Right atrium auricular region (tissue), 2 donors: ENCODE results near the gene SLC39A7. TPM values are rescaled to one million over a fixed set of nuclear protein-coding genes. Genes with fewer than 3 reads are reported as not detected.
A peak's percentile ranks its signal among the peaks of the same experiment; 100 is the strongest.

ENCODE experiments used
- DNase-seq: peaks from one replicate; pipeline ENCODE4 v3.0.0-alpha.2; 2019; ENCODE audit warnings: low spot score
- H3K27ac ChIP-seq, 2 donors: fragments of 200-600 bp; sonication (generic); 1 replicate in 1 of 2; 2 replicates in 1 of 2; pipeline ENCODE4 v1.5.1; 2016 to 2019
- H3K27me3 ChIP-seq, 2 donors: fragments of 200-600 bp; sonication (generic); one replicate each; pipeline versions ENCODE4 v1.5.1 to v1.6.0; 2017 to 2019
- H3K36me3 ChIP-seq: fragments of 200-600 bp; sonication (generic); one replicate; pipeline ENCODE4 v1.5.1; 2016
- H3K4me1 ChIP-seq, 2 donors: fragments of 200-600 bp; sonication (generic); one replicate each; pipeline versions ENCODE4 v1.5.1 to v1.6.0; 2017 to 2019
- H3K4me3 ChIP-seq, 2 donors: fragments of 200-600 bp; sonication (generic); 1 replicate in 1 of 2; 2 replicates in 1 of 2; pipeline ENCODE4 v1.5.1; 2017 to 2019; ENCODE audit warnings: mild to moderate bottlenecking in 1 of 2, moderate library complexity in 1 of 2
- H3K9me3 ChIP-seq, 2 donors: fragments of 200-600 bp; sonication (generic); one replicate each; pipeline ENCODE4 v1.5.1; 2019
- total RNA-seq, 2 donors: library from RNA; depleted of rRNA; stranded (reverse); fragments of >200 nt; gene quantifications; one replicate each; pipeline ENCODE4 v1.1.0, GENCODE V29; 2016
- TF ChIP-seq, protein P1 (sequence below), 2 donors: fragments of 200-600 bp; sonication (generic); IDR thresholded peaks; one replicate each; pipeline ENCODE4 v1.5.1; 2019; ENCODE audit warnings: antibody characterized with exemption in 2 of 2

SLC39A7 gene, protein sequence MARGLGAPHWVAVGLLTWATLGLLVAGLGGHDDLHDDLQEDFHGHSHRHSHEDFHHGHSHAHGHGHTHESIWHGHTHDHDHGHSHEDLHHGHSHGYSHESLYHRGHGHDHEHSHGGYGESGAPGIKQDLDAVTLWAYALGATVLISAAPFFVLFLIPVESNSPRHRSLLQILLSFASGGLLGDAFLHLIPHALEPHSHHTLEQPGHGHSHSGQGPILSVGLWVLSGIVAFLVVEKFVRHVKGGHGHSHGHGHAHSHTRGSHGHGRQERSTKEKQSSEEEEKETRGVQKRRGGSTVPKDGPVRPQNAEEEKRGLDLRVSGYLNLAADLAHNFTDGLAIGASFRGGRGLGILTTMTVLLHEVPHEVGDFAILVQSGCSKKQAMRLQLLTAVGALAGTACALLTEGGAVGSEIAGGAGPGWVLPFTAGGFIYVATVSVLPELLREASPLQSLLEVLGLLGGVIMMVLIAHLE
- total RNA-seq, result 10 to 100 TPM; 67.0 to 70.0 TPM

DNA sequence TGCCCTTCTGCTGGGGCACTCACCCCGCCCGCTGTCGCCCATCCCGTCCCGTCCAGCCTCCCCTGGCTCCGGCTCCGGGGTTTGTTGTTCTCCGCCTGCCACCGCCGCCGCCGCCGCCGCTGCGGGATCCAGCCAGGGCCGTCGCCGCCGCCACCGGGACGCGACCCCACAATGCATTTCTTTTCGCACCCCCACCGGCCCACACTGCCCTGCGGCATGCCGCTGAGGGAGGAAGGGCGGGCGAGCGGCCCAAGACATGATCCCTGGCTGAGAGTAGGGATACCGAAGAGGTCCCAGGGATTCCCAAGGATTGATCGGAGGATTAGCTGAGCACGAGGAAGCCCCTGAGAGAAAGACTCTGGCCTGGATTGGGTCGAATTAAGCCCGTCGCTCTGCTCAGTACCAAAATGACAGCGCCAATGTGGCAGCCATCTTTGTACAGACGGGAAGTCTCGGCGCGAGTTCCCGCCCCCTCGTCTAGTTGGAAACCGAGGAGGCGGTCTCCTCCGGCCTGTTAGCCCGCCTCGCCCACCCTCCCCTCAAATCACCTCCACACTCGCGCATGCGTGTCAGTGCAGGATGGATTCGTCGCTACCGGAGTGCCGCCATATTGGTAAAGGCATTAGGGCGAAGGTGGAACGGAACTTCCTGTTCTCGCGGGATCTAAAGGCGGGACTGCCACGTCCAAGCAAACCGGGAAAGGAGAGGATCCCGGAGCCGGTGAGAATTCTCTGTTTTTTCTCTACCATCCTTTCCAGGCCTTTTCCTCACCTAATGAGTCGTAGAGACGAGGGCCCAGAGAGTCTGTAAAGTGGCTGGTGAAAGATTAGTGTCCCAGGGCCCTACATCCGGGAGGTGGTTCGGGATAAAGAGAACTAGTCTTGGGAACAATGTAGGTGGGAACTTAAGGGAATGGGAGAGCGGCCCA is at the start of gene SLC39A7, which contains the start of gene RXRB:
TSS of gene SLC39A7 (plus strand) at position 649 of the 928 bp plus-strand sequence. CDS start 379 bp downstream, outside the sequence.
TSS of gene RXRB (minus strand) at position 447 of the 928 bp plus-strand sequence. CDS start at position 258, 189 bp downstream.
- peaks cover 44% of the 10 kb centered on the region for H3K36me3 ChIP-seq
- H3K4me3 ChIP-seq, result peak within 1 kb of the TSS; percentile 58 to 74
- TF ChIP-seq, protein P1, sequence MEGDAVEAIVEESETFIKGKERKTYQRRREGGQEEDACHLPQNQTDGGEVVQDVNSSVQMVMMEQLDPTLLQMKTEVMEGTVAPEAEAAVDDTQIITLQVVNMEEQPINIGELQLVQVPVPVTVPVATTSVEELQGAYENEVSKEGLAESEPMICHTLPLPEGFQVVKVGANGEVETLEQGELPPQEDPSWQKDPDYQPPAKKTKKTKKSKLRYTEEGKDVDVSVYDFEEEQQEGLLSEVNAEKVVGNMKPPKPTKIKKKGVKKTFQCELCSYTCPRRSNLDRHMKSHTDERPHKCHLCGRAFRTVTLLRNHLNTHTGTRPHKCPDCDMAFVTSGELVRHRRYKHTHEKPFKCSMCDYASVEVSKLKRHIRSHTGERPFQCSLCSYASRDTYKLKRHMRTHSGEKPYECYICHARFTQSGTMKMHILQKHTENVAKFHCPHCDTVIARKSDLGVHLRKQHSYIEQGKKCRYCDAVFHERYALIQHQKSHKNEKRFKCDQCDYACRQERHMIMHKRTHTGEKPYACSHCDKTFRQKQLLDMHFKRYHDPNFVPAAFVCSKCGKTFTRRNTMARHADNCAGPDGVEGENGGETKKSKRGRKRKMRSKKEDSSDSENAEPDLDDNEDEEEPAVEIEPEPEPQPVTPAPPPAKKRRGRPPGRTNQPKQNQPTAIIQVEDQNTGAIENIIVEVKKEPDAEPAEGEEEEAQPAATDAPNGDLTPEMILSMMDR (IDR thresholded peaks at IDR 0.05), result no peak
- H3K27ac ChIP-seq, result peak within 1 kb of the TSS; percentile 94 to 95
- no peaks in the 10 kb centered on the region for H3K9me3 ChIP-seq
- DNase-seq, result peak; percentile 100
- H3K4me1 ChIP-seq, result peaks cover 0 to 67% of the 10 kb centered on the region in 2 donors
- no peaks in the 10 kb centered on the region for H3K27me3 ChIP-seq

DNA sequence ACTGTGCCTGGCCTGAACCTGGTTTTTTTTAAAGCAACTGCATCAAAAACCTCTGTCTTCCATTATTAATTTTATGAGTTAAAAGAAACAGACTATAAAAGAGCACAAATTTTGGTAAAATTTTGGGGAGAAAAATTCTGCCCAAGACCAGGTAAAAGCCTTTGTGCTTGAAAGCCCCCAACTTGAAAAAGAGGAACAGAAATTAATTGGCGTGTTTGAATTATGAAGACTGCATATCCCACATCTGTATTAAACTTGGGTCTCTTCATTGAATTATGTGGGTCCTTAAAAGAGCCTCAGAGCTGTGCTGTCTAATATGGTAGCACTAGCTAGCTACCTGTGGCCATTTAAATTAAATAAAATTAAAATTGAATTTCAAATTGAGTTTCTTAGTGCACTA is 49.6 kb upstream of the SLC39A7 start:
- no peaks in the 10 kb centered on the region for H3K36me3 ChIP-seq
- TF ChIP-seq, protein P1 (IDR thresholded peaks at IDR 0.05), result no peak
- H3K9me3 ChIP-seq, result peaks cover 0 to 20% of the 10 kb centered on the region in 2 donors
- no peak for DNase-seq
- no peaks in the 10 kb centered on the region for H3K27me3 ChIP-seq
- no peak overlapping the region for H3K27ac ChIP-seq
- H3K4me3 ChIP-seq, result no peak overlapping the region
- H3K4me1 ChIP-seq, result no peaks in the 10 kb centered on the region

DNA sequence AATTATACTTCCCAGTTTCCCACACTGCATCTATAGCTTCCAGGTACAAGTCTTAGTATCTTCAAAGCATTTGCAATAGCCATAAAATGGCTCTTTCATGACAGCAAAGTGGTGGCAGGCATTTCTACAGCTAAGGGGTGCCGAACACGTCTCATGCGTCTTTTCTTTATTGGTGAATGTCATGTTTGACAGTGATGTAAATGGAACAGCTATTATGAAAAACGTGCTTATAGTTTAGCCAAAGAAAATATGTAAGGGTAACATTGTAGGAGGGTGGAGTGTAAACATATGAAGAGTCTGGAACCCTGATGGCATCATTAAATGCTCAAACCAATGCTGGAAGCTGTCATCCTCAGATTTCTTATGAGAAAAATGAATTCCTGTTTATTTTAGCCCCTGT is 46.3 kb upstream of the SLC39A7 start:
- H3K36me3 ChIP-seq, result no peaks in the 10 kb centered on the region
- H3K4me1 ChIP-seq, result no peaks in the 10 kb centered on the region
- no peaks in the 10 kb centered on the region for H3K27me3 ChIP-seq
- TF ChIP-seq, protein P1 (IDR thresholded peaks at IDR 0.05), result no peak
- peaks cover 0 to 20% of the 10 kb centered on the region in 2 donors for H3K9me3 ChIP-seq
- DNase-seq, result no peak
- no peak overlapping the region for H3K4me3 ChIP-seq
- no peak overlapping the region for H3K27ac ChIP-seq

DNA sequence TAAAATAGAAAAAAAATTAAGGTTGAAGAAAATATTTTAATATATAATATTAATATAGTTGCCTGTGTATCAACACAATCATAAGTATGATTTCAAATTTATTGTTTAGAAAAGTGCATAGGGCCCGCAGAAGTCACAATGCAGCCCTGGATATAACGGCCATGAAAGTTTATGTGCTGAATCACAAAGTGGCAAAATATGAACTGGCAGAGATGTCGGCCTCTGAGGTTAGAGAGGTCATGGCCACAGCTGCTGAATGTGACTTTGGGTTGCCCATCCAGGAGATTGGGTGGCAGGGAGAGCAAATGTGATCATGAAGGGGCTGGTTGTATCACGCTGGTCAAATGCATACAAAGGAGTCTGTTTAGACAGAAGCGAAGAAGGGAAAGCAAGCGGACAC is 44.1 kb upstream of the SLC39A7 start:
- H3K27ac ChIP-seq, result no peak overlapping the region
- no peak for DNase-seq
- H3K9me3 ChIP-seq, result peaks cover 0 to 14% of the 10 kb centered on the region in 2 donors
- H3K36me3 ChIP-seq, result no peaks in the 10 kb centered on the region
- peaks cover 0 to 11% of the 10 kb centered on the region in 2 donors for H3K4me1 ChIP-seq
- TF ChIP-seq, protein P1 (IDR thresholded peaks at IDR 0.05), result no peak
- no peak overlapping the region for H3K4me3 ChIP-seq
- H3K27me3 ChIP-seq, result no peaks in the 10 kb centered on the region

DNA sequence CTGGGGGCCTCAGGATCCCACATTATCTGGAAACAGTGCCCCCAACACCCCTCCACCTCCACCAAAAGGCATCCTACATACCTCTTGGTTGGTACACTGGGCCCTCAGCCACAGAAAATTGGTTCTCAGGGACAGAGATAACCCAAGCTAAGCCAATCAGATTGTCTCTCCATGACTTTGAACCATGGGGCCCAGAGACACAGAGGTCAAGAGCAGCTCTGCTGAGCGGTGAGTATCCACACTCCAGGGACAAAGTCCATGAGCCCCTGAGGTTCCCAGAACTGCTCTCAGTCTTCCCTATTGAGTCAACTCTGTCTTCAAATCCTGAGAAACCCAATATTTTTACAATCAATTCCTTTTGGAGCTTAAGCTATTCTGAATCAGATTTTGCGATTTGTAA is 43.7 kb upstream of the SLC39A7 start:
- Histone ChIP-seq H3K4me3 (no peak overlapping the region), H3K36me3 (no peaks in the 10 kb centered on the region), H3K27me3 (no peaks in the 10 kb centered on the region), H3K4me1 (peaks cover 0 to 15% of the 10 kb centered on the region in 2 donors), H3K9me3 (peaks cover 0 to 10% of the 10 kb centered on the region in 2 donors), H3K27ac (no peak overlapping the region)
- TF ChIP-seq, protein P1 (IDR thresholded peaks at IDR 0.05), result no peak
- DNase-seq, result no peak
